ENCODE data around the gene CHRDL1. TPM values are rescaled to one million over a fixed set of nuclear protein-coding genes. Genes with fewer than 3 reads are reported as not detected.
"Not testable (repeated sequence)": the region's sequence is repeated elsewhere in the genome, so short reads cannot be mapped to it uniquely, and the experiment has no call there.

Gene CHRDL1
- total RNA-seq, 1 experiment from 2014 or later = 0.12 TPM

- DNase-seq (ENCODE audit: extremely low read depth, low read depth) = no peak
Measured at GRCh38 chrX:110669572-110669971, 126.0 kb downstream of the CHRDL1 start.

GRCh38 chrX:110667706-110668105, 127.9 kb downstream of the CHRDL1 start:
- no peak for DNase-seq (ENCODE audit: extremely low read depth, low read depth)

GRCh38 chrX:110665223-110666002, 130.2 kb downstream of the CHRDL1 start:
- peak; percentile 31 for DNase-seq (ENCODE audit: extremely low read depth, low read depth)

DNA sequence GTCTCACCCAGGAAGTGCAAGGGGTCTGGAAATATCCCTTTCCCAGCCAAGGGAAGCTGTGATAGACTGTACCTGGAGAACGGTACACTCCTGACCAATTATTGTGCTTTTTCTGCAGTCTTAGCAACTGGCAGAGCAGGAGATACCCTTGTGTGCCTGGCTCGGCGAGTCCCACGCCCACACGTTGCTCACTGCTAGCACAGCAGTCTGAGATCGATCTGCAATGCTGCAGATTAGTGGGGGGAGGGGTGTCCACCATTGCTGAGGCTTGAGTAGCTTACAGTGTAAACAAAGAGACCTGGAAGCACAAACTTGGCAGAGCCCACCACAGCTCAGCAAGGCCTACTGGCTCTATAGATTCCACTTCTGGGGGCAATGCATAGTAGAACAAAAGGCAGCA, 138.5 kb downstream of the CHRDL1 start:
- DNase-seq (ENCODE audit: extremely low read depth, low read depth) = no peak

- not testable (repeated sequence) for DNase-seq (ENCODE audit: extremely low read depth, low read depth)
Measured at GRCh38 chrX:110654280-110654679, 141.3 kb downstream of the CHRDL1 start.

GRCh38 chrX:110646386-110646785, 149.2 kb downstream of the CHRDL1 start:
- no peak for DNase-seq (ENCODE audit: extremely low read depth, low read depth)

Measured in NCI-H460 (cell line).